Measurements from ENCODE around the gene ELK1.

GRCh38 chrX:47658684-47659420 lies 8.5 kb upstream of the ELK1 start, which contains the start of gene UXT:
- no peak for TF ChIP-seq EZH2 (IDR thresholded peaks at IDR 0.05; ENCODE audit: borderline replicate concordance, low read depth, low read length, poor library complexity, severe bottlenecking)
- TF ChIP-seq CTCF (conservative IDR thresholded peaks at IDR 0.05; ENCODE audit: low read depth, low read length): no peak

Measured in A673 (cell line).